HTR-8/SVneo (cell line): ENCODE measurements around the gene MAL.

Experiments
- DNase-seq: peaks from one replicate; pipeline ENCODE4 v3.0.0; 2011; ENCODE audit warnings: low spot score, mixed read lengths; ENCODE audit not compliant: insufficient read length
- FAIRE-seq: peaks from 2 replicates; lab custom pipeline; 2011; peaks lifted over from hg19 to GRCh38; lab: Jason Lieb, UNC

Gene MAL

GRCh38 chr2:94995553-94996304 lies 29.8 kb upstream of the MAL start:
- DNase-seq, result no peak
- no peak for FAIRE-seq

- FAIRE-seq, result peak; percentile 9
- DNase-seq, result no peak
Observed at GRCh38 chr2:94996305-94997100, 29.0 kb upstream of the MAL start.

- DNase-seq (no peak), FAIRE-seq (no peak)
Observed at GRCh38 chr2:94997981-94998930, 27.3 kb upstream of the MAL start.

- FAIRE-seq (no peak), DNase-seq (no peak)
Observed at GRCh38 chr2:94999431-94999883, 26.1 kb upstream of the MAL start.

GRCh38 chr2:95001051-95001562 lies 24.4 kb upstream of the MAL start:
- peak; percentile 31 for FAIRE-seq

GRCh38 chr2:95001701-95002100 lies 23.8 kb upstream of the MAL start:
- FAIRE-seq (peak; percentile 13), DNase-seq (no peak)

More at GRCh38 chr2:95001051-95001562, 24.4 kb upstream of the MAL start:
- DNase-seq, result no peak

DNA sequence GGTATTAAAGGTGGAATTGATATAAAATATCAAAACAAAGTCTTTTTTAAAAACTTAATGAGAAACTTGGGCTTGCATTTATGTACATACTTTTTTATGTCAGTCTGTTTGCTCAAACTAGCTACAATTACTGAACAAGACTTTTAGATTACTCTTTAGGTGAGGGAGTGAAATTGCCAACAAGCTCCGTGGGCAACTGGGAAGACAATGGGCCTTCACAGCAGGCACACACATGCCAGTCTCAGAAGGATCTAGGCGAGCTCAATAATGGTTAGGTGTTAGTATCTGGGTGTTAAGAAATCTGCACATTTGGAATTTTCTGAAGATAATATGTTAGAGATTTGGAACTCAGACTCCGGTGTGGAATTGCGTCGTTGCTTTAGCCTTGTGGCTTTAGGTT lies 23.0 kb upstream of the MAL start:
- DNase-seq (no peak), FAIRE-seq (no peak)

- FAIRE-seq (no peak), DNase-seq (no peak)
Observed at GRCh38 chr2:95004287-95004686, 21.2 kb upstream of the MAL start.

DNA sequence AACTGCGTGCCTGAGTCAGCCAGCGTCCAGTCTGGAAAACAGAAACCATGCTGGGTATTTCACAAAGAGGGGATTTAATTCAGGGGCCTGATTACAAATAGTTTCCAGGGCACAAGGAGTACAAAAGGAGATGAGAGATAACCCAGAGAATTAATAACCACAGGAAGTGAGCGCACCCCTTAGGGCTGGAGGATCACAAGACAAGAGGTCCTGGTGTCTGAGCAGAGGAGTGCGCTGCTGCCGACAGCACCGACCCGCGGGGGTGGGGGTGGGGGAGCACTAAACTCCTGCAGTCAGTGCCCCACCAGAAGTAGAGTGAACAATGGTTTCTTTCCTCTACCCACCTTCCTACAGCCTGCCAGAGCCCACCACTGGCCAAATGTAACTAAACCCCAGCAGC lies 20.8 kb upstream of the MAL start:
- no peak for FAIRE-seq

GRCh38 chr2:95005726-95006125 lies 19.8 kb upstream of the MAL start:
- FAIRE-seq (peak; percentile 26), DNase-seq (no peak)

More for the DNA sequence above, 20.8 kb upstream of the MAL start:
- DNase-seq, result no peak

DNA sequence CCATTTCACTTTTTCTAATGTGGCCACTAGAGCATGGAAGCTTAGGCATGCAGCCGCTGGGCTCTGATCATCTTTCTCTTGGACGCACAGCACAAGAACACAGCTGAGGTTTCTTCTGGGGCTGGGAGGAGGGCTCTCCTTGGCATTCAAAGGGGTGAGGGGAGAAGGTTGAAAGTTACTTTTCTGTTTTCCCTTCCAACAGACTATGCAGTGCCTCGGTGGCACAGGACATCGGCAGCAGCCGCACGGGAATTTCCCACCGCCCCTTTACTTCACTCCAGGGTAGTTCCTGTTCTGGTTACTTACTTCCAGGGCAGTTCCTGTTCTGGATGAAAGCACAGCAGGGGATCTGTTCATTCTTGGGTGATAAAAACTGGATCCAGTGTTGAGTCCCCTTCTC lies 18.9 kb upstream of the MAL start:
- FAIRE-seq, result no peak
- DNase-seq, result no peak

DNA sequence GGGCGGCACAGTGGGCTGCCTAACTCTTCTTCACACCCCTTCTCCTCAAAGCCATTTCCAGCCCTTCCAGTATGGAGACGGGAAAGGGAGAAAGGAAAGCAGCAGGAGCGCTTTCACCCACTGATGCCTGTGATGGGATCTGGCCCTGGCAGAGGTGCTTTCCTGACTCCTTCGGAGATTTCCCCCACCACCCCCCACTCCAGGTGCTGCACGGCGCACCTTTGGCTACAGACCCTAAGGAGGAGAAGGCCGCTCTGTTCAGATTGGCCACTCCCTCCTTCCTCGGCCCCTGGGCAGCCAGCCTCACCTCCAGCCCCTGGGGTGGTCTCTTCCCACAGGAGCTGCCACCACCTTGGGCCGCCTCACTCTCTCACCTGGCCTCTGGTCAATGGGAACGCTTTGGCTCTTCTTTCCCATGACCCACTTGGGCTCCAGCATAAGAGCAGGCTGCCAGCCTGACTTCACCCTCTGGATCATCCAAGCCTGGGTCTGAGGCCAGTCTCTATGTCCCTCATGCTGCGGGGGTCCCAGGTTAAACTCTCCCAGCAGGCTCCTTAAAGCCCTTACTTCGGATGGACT lies 18.4 kb upstream of the MAL start:
- DNase-seq (no peak), FAIRE-seq (no peak)

GRCh38 chr2:95007822-95008221 lies 17.7 kb upstream of the MAL start:
- FAIRE-seq (no peak), DNase-seq (no peak)

GRCh38 chr2:95008306-95008705 lies 17.2 kb upstream of the MAL start:
- DNase-seq, result no peak
- FAIRE-seq, result no peak

DNA sequence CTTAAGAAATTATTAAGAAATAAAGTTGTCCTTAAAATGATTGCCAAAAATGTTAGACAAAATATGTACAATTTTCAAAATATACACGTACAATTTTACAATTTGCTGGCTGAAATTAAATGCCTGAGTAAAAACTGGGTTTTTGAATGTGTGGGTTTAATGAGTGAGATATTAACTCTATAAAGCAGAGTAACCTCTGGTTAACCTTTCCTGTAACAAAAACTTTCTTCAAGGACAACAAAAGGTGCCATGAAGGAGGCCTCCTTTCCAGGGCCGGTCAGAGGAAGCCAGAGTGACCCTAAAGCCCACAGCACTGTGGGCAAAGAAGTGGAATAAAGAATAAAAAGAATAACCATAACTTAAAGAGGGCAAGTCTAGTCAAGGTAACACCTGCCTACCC lies 16.5 kb upstream of the MAL start:
- FAIRE-seq (no peak), DNase-seq (no peak)

DNA sequence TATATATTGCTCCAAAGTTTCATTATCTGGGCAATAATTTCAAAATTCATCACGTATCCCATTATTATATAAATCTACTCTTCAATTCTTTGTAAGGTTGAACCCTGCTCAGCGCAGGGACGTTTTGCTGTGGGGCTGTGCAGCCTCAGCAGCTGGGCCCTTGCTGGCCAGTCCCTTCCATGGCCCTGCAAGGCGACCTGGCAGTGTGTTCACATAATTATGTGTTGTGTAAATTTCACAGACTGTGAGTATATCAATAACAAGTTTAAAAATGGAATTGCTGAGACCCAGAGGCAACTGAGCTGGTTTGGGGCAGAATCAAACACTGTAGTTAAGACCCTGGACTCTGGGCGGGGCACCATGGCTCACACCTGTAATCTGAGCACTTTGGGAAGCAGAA lies 16.1 kb upstream of the MAL start:
- FAIRE-seq (no peak), DNase-seq (no peak)

- DNase-seq (no peak), FAIRE-seq (no peak)
Observed at GRCh38 chr2:95010126-95010525, 15.4 kb upstream of the MAL start.

DNA sequence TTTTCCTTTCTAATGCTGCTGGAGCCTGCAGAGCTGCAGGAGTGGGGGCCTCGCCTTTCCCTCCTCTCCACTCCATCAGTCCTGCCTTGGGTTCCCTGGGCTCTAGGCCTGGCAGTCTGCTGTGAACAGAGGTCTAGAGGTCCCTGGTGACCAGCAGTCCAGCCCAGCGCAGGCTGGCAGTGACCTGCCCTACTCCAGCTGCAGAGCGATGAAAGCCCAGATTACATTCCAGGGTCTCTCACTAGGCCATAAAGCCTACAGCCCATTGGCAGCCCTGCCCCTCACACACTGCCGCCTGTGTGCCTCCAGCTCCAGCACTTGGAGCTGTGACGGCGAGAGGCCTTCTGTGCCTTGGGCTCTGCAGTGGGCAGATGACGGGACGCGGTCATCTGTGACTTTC lies 14.8 kb upstream of the MAL start:
- DNase-seq (no peak), FAIRE-seq (no peak)

- DNase-seq, result no peak
- no peak for FAIRE-seq
Observed at GRCh38 chr2:95012881-95013550, 12.5 kb upstream of the MAL start.
